A549 (cell line): ENCODE results near the gene PLEKHH2. TPM values are rescaled to one million over a fixed set of nuclear protein-coding genes. Genes with fewer than 3 reads are reported as not detected.
"Not testable (repeated sequence)": the region's sequence is repeated elsewhere in the genome, so short reads cannot be mapped to it uniquely, and the experiment has no call there.

Source experiments
- ATAC-seq, 2 experiments: fragments of 200-7000 bp in 1 of 2; fragments of >200 bp in 1 of 2; cut with Nextera tagmentation in 1 of 2; cut with Tn5 transposase in 1 of 2; 3 replicates each; pipeline versions ENCODE4 v1.8.0 to v1.9.1; 2018 to 2020; ENCODE audit warnings: mild to moderate bottlenecking in 1 of 2, moderate library complexity in 1 of 2
- CTCF ChIA-PET: fragments of 300-600 bp; sonication (Branson Sonifier 250); formaldehyde crosslinking; extraction: SDS; loops from one replicate; lab custom pipeline; 2021; ENCODE audit warnings: antibody characterized with exemption, inconsistent platforms; lab: Yijun Ruan, JAX
- POLR2A ChIA-PET: fragments of 350-600 bp; formaldehyde crosslinking; extraction: SDS; loops from one replicate; lab custom pipeline; 2021; ENCODE audit warnings: antibody characterized with exemption, inconsistent platforms; lab: Yijun Ruan, JAX
- DNase-seq, 2 experiments: peaks; one replicate each; pipeline versions ENCODE4 v3.0.0 to v3.0.0-alpha.2; 2011 to 2016; ENCODE audit warnings: low read depth in 1 of 2, low spot score in 1 of 2
- FAIRE-seq: peaks from 2 replicates; lab custom pipeline; 2011; peaks lifted over from hg19 to GRCh38; lab: Jason Lieb, UNC
- H3K27ac ChIP-seq, 2 experiments: fragments of >200 bp; sonication (Bioruptor Twin); formaldehyde crosslinking; 3 replicates each; pipeline ENCODE4 v1.5.1; 2016 to 2017
- H3K4me1 ChIP-seq: fragments of >200 bp; sonication (Bioruptor Twin); formaldehyde crosslinking; 3 replicates; pipeline ENCODE4 v1.6.1; 2016
- H3K4me2 ChIP-seq: fragments of >200 bp; sonication (Bioruptor Twin); formaldehyde crosslinking; 3 replicates; pipeline ENCODE4 v1.6.1; 2016
- H3K4me3 ChIP-seq: fragments of >200 bp; sonication (Bioruptor Twin); formaldehyde crosslinking; 3 replicates; pipeline ENCODE4 v1.5.1; 2016
- H3K9me3 ChIP-seq: fragments of >200 bp; sonication (Bioruptor Twin); formaldehyde crosslinking; 3 replicates; pipeline ENCODE4 v1.6.1; 2016
- BCL3 ChIP-seq: fragments of >200 bp; sonication (Bioruptor Twin); formaldehyde crosslinking; IDR thresholded peaks from 3 replicates; pipeline ENCODE4 v1.6.1; 2016
- CBX2 ChIP-seq: fragments of 200-600 bp; sonication (generic); IDR thresholded peaks from 2 replicates; pipeline ENCODE4 v1.6.1; 2016; ENCODE audit warnings: low read depth, mild to moderate bottlenecking, borderline replicate concordance
- E2F6 ChIP-seq: IDR thresholded peaks from 2 replicates; pipeline ENCODE4 v1.6.1; 2012; ENCODE audit warnings: low read depth, borderline replicate concordance
- EHF ChIP-seq: fragments of 250-450 bp; sonication (Bioruptor Pico); IDR thresholded peaks from 2 replicates; pipeline ENCODE4 v1.5.0; 2020; ENCODE audit warnings: mild to moderate bottlenecking
- EHMT2 ChIP-seq: fragments of 200-600 bp; sonication (generic); IDR thresholded peaks from 2 replicates; pipeline ENCODE4 v1.6.1; 2016; ENCODE audit warnings: antibody characterized with exemption, low read depth, mild to moderate bottlenecking, moderate library complexity
- FOSB ChIP-seq: fragments of 250-450 bp; sonication (Bioruptor Pico); IDR thresholded peaks from 2 replicates; pipeline ENCODE4 v1.5.0; 2020; ENCODE audit warnings: mild to moderate bottlenecking, moderate library complexity
- GATA3 ChIP-seq: IDR thresholded peaks from 2 replicates; pipeline ENCODE4 v1.6.1; 2012; ENCODE audit warnings: borderline replicate concordance
- HDAC2 ChIP-seq: fragments of 200-600 bp; sonication (generic); IDR thresholded peaks from 2 replicates; pipeline ENCODE4 v1.6.1; 2016
- HOXA7 ChIP-seq: fragments of 250-450 bp; sonication (Bioruptor Pico); IDR thresholded peaks from 2 replicates; pipeline ENCODE4 v1.5.0; 2020; ENCODE audit warnings: mild to moderate bottlenecking, moderate library complexity
- JUN ChIP-seq, 2 experiments: fragments of >200 bp; sonication (Bioruptor Twin); formaldehyde crosslinking; IDR thresholded peaks; 2 replicates in 1 of 2; 3 replicates in 1 of 2; pipeline ENCODE4 v1.6.1; 2016 to 2017
- NFE2L2 ChIP-seq: fragments of 150-350 bp; conservative IDR thresholded peaks from 2 replicates; pipeline ENCODE4 v1.6.1; 2014; ENCODE audit warnings: low read length
- NPAS2 ChIP-seq: fragments of 250-450 bp; sonication (Bioruptor Pico); IDR thresholded peaks from 2 replicates; pipeline ENCODE4 v1.8.0; 2022; ENCODE audit warnings: mild to moderate bottlenecking, moderate library complexity, borderline replicate concordance
- POLR2A ChIP-seq: IDR thresholded peaks from 2 replicates; pipeline ENCODE4 v1.6.1; 2012; ENCODE audit warnings: mild to moderate bottlenecking, low read length
- RAD21 ChIP-seq, 2 experiments: fragments of >200 bp in 1 of 2; sonication (Bioruptor Twin) in 1 of 2; formaldehyde crosslinking in 1 of 2; IDR thresholded peaks in 1 of 2; conservative IDR thresholded peaks in 1 of 2; 2 replicates in 1 of 2; 3 replicates in 1 of 2; pipeline ENCODE4 v1.6.1; 2012 to 2018; ENCODE audit warnings: inconsistent platforms in 1 of 2
- RCOR1 ChIP-seq: fragments of 150-350 bp; IDR thresholded peaks from 2 replicates; pipeline ENCODE4 v1.6.1; 2014; ENCODE audit warnings: antibody characterized with exemption, low read length, low read depth
- RNF2 ChIP-seq: fragments of 200-600 bp; sonication (generic); IDR thresholded peaks from 2 replicates; pipeline ENCODE4 v1.6.1; 2016; ENCODE audit warnings: low read depth, mild to moderate bottlenecking, antibody characterized with exemption, moderate library complexity, borderline replicate concordance
- SMC3 ChIP-seq: fragments of >200 bp; sonication (Bioruptor Twin); formaldehyde crosslinking; IDR thresholded peaks from 3 replicates; pipeline ENCODE4 v1.6.1; 2018; ENCODE audit warnings: inconsistent platforms
- SREBF2 ChIP-seq: fragments of 450-650 bp; IDR thresholded peaks from 2 replicates; pipeline ENCODE4 v1.6.1; 2014; ENCODE audit warnings: mild to moderate bottlenecking, moderate library complexity
- ZC3H11A ChIP-seq: fragments of 450-650 bp; IDR thresholded peaks from 2 replicates; pipeline ENCODE4 v1.6.1; 2014; ENCODE audit warnings: antibody characterized with exemption, mild to moderate bottlenecking
- WGBS: methylation state at CpG from one replicate; pipeline ENCODE4 v1.1.6; 2017; ENCODE audit errors: missing lambda C conversion rate; 5-methylcytosine and 5-hydroxymethylcytosine counted together
- polyA plus RNA-seq, 4 experiments: library from polyadenylated mRNA; depleted of rRNA in 3 of 4; stranded (reverse); fragments of >200 nt; fragmentation: RNase III in 1 of 4; extraction: RNeasy Plus Mini Kit Qiagen cat#74134 plus additional on column Dnase treatment in 1 of 4; gene quantifications; 2 replicates in 3 of 4; 3 replicates in 1 of 4; pipeline ENCODE4 v1.2.3, GENCODE V29; 2011 to 2017

PLEKHH2 gene
- polyA plus RNA-seq, 2 of the 4 experiments (the other 2 are of a cell fraction) = 0.92 to 14.9 TPM

GRCh38 chr2:43675646-43676321 lies 38.7 kb downstream of the PLEKHH2 start:
- CTCF ChIA-PET = interaction anchor here (1.0 to 1.2 kb wide), 4 partner anchors 8 to 67 kb away, joined by 3 to 4 read pairs (median 4); no protein-coding TSS in a partner anchor
- POLR2A ChIA-PET = interaction anchor here (0.6 to 1.4 kb wide), 6 partner anchors 10 to 171 kb away, joined by 3 to 9 read pairs (median 3); partner anchors contain the start of genes DYNC2LI1 and PLEKHH2
- TF ChIP-seq ZC3H11A (no peak), HDAC2 (no peak), SMC3 (no peak), BCL3 (no peak), GATA3 (no peak), EHMT2 (no peak), FOSB (no peak), RCOR1 (no peak), HOXA7 (CRISPR knock-in tag) (no peak), RNF2 (no peak), CBX2 (no peak), JUN (IDR thresholded peaks at IDR 0.05) (no peak), NFE2L2 (no peak), NPAS2 (CRISPR knock-in tag) (no peak)
- FAIRE-seq = no peak
- 64% methylated on average over 14 of the region's 14 CpGs for WGBS
- H3K4me1 ChIP-seq = peaks cover 8% of the 10 kb centered on the region; the same call in 2 of the 3 replicates
- peak; percentile 34 to 42; a peak in 3 of 6 replicates for ATAC-seq
- no peak for DNase-seq
- H3K9me3 ChIP-seq = no peaks in the 10 kb centered on the region
- H3K27ac ChIP-seq = peak overlapping the region; percentile 69 to 70
- peak overlapping the region; percentile 55 for H3K4me3 ChIP-seq
- H3K4me2 ChIP-seq = peak overlapping the region; percentile 83

DNA sequence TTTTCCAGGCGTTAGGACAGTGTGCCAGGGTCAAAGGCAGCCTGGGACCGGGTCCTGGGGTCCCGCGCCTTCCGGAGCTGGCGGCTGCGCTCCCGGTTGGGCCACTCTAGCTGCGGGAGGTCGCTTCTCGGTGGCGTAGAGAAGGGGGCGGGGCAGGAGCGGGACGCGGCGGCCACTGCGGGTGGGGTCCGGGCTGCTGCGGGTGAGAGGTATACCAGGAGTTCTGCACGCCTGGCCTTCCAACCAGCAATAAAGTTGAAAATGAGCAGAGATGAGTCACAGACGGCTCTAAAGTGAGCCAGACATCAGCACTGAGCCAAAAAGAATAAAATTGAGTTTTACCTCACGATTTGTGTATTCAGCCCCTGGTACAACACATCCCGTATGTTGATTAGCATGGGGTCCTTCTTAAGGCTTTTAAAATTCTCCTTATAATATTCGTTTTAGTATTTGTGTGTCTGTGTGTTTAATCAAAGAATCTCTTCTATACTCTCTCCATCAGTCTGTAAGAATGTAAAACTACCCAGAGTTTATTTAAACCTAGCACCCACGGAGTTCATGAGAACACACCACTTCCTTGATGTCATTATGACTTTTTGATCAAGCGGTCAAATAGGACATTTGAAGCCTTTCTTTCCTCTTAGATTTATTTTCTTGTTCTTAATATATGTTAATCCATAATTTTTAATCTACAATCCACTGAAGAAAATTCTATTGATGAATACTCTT lies 39.4 kb downstream of the PLEKHH2 start, which contains the start of gene C1GALT1C1L:
TSS of gene C1GALT1C1L (minus strand) at position 108 of the 729 bp plus-strand sequence. CDS start at position 1, 107 bp downstream.
- TF ChIP-seq JUN (IDR thresholded peaks at IDR 0.05) (0 out of 5 replicates have a peak, but pooled peaks of 1 of the 2 experiments have one; percentile 30), SREBF2 (no peak), POLR2A (peak; percentile 47), EHF (CRISPR knock-in tag) (no peak), EHMT2 (no peak), RAD21 (conservative IDR thresholded peaks at IDR 0.05 in 1 of 2, IDR thresholded peaks at IDR 0.05 in 1 of 2) (0 out of 5 replicates have a peak, but pooled peaks of 1 of the 2 experiments have one; percentile 14), E2F6 (peak; percentile 43; the same call in 1 of the 2 replicates), SMC3 (peak; percentile 19; the same call in 1 of the 3 replicates)
- H3K4me1 ChIP-seq = peaks cover 8% of the 10 kb centered on the region; the same call in 2 of the 3 replicates
- POLR2A ChIA-PET = interaction anchor here (0.6 to 1.4 kb wide), 5 partner anchors 9 to 171 kb away, joined by 3 to 4 read pairs (median 3); partner anchors contain the start of genes DYNC2LI1 and PLEKHH2
- no peaks in the 10 kb centered on the region for H3K9me3 ChIP-seq
- peak within 1 kb of the TSS; percentile 69 to 70 for H3K27ac ChIP-seq
- WGBS = 19% methylated on average over 22 of the region's 27 CpGs
- FAIRE-seq (no peak), DNase-seq (peak; percentile 43 to 64), ATAC-seq (peak; percentile 96)
- H3K4me2 ChIP-seq = peak within 1 kb of the TSS; percentile 83
- peak within 1 kb of the TSS; percentile 55 for H3K4me3 ChIP-seq
- CTCF ChIA-PET = interaction anchor here (1.0 to 1.2 kb wide), 3 partner anchors 9 to 64 kb away, joined by 3 to 4 read pairs (median 3); no protein-coding TSS in a partner anchor

DNA sequence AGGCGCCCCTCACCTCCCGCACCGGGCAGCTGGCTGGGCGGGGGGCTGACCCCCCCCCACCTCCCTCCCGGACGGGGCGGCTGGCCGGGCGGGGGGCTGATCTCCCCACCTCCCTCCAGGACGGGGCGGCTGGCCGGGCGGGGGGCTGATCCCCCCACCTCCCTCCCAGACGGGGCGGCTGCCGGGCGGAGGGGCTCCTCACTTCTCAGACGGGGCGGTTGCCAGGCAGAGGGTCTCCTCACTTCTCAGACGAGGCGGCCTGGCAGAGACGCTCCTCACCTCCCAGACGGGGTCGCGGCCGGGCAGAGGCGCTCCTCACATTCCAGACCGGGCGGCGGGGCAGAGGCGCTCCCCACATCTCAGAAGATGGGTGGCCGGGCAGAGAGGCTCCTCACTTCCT lies 40.7 kb downstream of the PLEKHH2 start:
- WGBS = 96% methylated on average over 12 of the region's 32 CpGs
- H3K4me3 ChIP-seq, H3K27ac ChIP-seq, H3K9me3 ChIP-seq, DNase-seq, FAIRE-seq, H3K4me1 ChIP-seq, H3K4me2 ChIP-seq, ATAC-seq, CTCF ChIA-PET, POLR2A ChIA-PET: not testable (repeated sequence)
